LNCAP (cell line): Measurements from ENCODE around the gene MBD2.

Experiments used
- TF ChIP-seq, protein P1 (sequence below): fragments of 450-650 bp; IDR thresholded peaks from 2 replicates; pipeline ENCODE4 v1.5.1; 2017; ENCODE audit warnings: mild to moderate bottlenecking

MBD2 gene

GRCh38 chr18:54257015-54257414 is 32.5 kb upstream of the MBD2 start:
- TF ChIP-seq, protein P1, sequence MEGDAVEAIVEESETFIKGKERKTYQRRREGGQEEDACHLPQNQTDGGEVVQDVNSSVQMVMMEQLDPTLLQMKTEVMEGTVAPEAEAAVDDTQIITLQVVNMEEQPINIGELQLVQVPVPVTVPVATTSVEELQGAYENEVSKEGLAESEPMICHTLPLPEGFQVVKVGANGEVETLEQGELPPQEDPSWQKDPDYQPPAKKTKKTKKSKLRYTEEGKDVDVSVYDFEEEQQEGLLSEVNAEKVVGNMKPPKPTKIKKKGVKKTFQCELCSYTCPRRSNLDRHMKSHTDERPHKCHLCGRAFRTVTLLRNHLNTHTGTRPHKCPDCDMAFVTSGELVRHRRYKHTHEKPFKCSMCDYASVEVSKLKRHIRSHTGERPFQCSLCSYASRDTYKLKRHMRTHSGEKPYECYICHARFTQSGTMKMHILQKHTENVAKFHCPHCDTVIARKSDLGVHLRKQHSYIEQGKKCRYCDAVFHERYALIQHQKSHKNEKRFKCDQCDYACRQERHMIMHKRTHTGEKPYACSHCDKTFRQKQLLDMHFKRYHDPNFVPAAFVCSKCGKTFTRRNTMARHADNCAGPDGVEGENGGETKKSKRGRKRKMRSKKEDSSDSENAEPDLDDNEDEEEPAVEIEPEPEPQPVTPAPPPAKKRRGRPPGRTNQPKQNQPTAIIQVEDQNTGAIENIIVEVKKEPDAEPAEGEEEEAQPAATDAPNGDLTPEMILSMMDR: no peak

- TF ChIP-seq, protein P1: no peak
Observed at GRCh38 chr18:54255141-54255540, 30.7 kb upstream of the MBD2 start.

- TF ChIP-seq, protein P1: no peak
Observed at GRCh38 chr18:54254265-54254758, 29.8 kb upstream of the MBD2 start.

DNA sequence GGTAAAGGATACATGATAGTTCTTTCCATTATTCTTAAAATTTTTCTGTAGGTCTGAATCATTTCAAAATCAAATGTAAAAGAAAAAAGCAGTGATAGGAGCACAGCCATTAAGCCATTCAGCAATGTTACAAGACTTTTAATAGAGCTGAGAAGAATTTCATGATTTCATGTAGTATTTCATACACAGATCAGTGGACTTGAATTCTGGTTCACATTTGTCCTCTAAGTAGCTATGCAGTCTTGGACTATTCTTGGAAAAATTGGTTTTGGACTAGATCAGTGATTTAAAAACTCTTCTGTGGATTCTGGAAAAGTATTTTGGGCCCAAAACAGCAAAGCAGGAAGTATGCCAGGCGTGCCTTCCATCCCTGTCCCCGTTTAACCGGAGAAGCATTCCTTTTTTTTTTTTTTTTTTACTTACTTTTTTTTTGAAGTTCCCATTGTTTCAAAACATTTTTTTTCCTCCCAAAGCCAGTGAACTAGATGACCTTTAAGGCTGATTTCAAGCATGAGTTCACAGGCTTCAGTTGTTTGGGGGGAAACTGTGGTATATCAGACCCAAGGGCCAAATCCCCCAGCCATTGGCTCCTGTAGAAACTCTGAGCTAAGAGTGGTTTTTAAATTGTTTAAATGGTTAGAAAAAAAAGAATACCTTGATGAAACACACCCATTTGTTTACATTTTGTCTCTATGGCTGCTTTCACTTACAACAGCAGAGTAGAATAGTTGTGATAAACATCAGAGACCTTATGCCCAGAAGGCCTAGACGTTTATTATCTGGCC is 27.3 kb upstream of the MBD2 start:
- TF ChIP-seq, protein P1: no peak

DNA sequence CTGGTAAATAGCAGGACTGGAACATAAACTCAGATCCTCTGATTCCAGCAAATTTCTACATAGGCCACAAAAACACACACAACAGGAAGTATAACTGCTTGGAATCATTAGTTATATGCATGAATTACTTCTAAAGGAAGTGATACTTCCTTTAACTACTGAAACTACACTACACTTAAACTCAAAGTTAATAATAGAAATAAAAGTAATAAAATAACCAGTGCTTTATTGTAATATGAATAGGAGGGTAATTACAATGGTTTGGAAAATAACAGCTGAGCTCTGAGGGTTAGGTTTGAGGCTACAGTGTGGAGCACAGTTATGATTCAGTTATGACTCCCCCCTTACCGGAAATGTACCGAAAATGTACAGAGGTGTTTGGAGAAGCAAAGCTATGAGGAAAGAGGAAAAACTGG is 26.4 kb upstream of the MBD2 start:
- TF ChIP-seq, protein P1: no peak

DNA sequence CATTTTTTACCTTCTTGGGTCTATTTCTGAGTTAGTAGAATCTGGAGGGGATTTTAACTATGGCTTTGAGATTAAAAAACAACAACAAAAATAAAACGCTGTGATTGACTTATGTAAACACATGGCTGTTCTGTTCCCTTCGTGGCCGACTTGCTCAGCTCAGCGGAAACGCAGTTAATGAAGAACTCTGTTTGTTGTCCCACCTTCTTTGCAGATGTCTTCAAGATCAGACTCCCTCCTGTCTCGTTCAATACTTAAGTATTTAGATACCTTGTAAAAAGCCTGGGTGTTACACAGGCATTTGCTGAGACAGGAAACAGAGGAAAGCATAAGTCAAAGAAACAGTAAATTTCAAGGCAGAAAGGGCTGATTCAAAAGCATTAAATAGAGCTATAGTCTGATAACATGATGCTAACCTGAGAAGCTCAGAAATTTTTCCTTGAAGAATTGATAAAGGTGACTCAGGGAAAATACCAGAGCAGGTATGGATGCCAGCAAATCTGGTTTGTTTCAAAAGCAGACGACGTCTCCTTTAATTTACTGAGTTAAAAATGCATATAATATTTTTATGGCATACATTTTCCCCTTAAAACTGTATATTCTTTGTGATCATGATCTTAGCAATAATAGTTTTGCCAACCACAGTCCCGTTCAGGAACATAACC is 23.2 kb upstream of the MBD2 start:
- TF ChIP-seq, protein P1: no peak

DNA sequence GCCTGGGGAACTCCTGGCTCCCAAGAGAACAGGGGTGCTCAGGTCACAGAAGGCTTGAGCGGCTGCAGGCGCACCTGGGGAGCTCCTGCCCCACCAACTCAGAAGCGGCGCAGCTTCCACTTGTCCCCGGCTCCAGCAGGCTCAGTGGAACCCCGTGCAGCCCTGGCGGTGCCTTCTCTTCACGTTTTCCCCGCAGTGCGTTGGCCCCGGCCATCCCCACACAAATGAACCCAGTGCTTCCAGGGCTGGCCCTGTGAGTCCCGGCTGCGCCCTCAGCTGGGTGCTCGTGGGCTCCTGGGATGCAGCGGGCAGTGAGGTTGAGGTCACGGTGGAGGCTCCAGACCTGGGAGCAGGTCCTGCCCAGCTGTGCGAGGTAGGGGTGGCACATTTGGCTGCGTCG is 17.9 kb upstream of the MBD2 start:
- TF ChIP-seq, protein P1: no peak
